OCI-M2 (cell line): ENCODE results near the gene NIPBL.
"Not testable (repeated sequence)": the region's sequence is repeated elsewhere in the genome, so short reads cannot be mapped to it uniquely, and the experiment has no call there.

Source experiments
- DNase-seq: peaks from one replicate; lab custom pipeline; 2025; ENCODE audit not compliant: unreplicated experiment; lab: John Stamatoyannopoulos, UW

NIPBL gene

DNA sequence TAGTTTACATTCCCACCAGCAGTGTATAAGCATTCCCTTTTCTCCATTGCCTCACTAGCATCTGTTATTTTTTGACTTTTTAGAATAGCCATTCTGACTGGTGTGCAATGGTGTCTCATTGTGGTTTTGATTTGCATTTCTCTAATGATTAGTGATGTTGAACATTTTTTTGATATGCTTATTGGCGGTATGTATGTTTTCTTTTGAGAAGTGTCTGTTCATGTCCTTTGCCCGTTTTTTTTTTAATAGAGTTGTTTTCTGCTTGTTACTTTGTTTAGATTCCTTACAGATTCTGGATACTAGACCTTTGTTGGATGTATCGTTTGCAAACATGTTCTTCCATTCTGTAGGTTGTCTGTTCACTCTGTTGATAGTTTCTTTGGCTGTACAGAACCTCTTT lies 25.3 kb downstream of the NIPBL start:
- DNase-seq: no peak

DNA sequence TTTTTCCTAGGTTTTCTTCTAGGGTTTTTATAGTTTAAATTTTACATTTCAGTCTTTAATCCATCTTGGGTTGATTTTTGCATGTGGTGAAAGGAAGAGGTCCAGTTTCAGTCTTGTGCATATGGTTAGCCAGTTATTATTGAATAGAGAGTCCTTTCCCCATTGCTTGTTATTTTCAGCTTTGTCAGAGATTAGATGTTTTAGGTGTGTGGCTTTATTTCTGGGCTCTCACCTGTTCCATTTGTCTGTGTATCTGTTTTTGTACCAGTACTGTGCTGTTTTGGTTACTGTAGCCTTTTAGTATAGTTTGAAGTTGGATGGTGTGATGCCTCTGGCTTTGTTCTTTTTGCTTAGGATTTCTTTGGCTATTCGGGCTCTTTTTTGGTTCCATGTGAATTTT lies 25.8 kb downstream of the NIPBL start:
- no peak for DNase-seq

DNA sequence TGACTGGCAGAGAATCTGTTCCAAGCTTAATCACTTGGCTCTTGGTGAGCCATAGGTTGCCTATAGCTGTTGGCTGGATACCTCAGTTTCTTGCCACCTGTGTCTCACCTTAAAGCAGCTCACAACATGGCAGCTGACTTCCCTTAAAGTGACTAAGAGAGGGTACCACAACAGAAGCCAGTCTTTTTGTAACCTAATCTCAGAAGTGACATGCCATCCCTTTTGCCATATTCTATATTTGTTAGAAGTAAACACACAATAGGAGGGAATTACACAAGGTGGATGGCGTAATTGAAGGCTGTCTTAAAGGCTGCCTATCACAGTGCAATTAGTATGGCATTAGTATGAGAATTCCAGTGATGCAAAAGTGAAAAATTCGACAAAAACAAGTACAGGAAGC lies 28.1 kb downstream of the NIPBL start:
- no peak for DNase-seq

DNA sequence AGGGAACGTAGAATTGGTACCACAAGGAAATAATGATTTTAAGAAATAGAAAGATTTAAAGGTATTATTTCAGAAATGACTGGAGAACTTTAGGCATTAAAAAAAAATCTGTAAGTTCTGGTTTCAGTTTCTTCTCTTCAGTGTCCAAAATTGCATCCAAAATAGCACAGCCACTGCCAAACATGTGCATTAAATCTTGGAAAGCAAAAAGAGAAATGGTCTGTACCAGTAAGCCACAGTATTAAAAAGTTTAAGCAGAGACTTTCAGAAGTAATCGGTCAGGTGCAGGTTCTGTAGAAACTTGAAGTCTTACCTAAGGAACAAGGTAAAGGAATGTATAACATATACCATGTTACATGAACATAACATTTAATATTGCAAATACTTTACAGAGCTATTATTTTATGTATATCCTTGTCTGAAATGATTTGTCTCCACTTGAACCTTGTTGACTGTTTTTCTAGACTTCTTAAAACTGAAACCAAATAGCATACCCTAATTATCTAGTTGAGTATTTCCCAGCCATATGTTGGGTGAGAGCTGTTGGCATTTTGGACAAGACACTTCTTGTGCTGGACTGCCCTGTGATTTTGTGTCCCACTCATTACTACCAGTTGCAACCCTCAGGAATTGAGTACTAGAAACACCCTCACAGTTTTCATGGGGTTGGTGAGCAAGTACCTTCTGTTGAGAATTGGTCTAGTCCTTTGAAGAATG lies 32.1 kb downstream of the NIPBL start:
- DNase-seq: no peak

DNA sequence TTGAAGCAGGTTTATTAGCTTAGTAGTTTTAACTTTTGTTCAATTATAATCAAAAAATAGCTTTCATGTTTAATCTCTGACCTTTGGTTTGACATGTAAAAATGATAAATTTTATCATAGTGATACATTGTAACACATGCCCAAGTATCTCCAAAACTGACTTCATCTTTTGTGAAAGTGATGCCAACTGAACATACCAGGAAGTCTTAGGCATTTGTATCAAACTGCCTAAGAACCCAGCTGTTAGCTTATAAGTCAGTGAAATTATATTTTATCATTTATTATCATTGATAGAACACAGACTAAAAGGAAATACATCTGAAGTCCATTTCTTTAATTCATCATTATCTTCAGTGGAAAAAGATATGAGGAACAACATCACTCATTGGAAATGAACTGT lies 39.1 kb downstream of the NIPBL start:
- no peak for DNase-seq

GRCh38 chr5:36916614-36917013 lies 40.0 kb downstream of the NIPBL start:
- not testable (repeated sequence) for DNase-seq

DNA sequence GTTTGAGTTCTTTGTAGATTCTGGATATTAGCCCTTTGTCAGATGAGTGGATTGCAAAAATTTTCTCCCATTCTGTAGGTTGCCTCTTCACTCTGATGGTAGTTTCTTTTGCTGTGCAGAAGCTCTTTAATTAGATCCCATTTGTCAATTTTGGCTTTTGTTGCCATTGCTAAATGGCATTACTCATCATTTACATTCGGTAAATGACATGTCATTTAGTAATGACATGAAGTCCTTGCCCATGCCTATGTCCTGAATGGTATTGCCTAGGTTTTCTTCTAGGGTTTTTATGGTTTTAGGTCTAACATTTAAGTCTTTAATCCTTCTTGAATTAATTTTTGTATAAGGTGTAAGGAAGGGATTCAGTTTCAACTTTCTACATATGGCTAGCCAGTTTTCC lies 40.8 kb downstream of the NIPBL start:
- DNase-seq: not testable (repeated sequence)

- no peak for DNase-seq
Measured at GRCh38 chr5:36919238-36919637, 42.7 kb downstream of the NIPBL start.

- DNase-seq: no peak
Measured at GRCh38 chr5:36919650-36920049, 43.1 kb downstream of the NIPBL start.

DNA sequence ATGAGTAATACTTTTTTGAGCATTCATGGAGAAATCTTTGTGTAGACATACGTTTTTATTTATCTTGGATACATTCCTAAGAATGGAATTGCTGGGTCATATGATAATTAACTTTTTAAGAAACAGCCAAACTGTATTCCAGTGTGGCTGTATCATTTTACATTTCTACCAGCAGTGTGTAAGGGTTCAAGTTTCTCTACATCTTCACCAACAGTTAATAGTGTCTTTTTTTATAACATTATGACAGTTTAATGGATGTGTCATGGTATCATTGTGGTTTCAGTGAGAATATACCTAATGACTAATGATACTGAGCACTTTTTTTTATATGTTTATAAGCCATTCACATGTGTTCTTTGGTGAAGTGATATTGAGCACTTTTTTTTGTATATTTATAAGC lies 52.4 kb downstream of the NIPBL start:
- DNase-seq: no peak

GRCh38 chr5:36929438-36929837 lies 52.9 kb downstream of the NIPBL start:
- no peak for DNase-seq

GRCh38 chr5:36932056-36932455 lies 55.5 kb downstream of the NIPBL start:
- no peak for DNase-seq

GRCh38 chr5:36932699-36933098 lies 56.1 kb downstream of the NIPBL start:
- no peak for DNase-seq

DNA sequence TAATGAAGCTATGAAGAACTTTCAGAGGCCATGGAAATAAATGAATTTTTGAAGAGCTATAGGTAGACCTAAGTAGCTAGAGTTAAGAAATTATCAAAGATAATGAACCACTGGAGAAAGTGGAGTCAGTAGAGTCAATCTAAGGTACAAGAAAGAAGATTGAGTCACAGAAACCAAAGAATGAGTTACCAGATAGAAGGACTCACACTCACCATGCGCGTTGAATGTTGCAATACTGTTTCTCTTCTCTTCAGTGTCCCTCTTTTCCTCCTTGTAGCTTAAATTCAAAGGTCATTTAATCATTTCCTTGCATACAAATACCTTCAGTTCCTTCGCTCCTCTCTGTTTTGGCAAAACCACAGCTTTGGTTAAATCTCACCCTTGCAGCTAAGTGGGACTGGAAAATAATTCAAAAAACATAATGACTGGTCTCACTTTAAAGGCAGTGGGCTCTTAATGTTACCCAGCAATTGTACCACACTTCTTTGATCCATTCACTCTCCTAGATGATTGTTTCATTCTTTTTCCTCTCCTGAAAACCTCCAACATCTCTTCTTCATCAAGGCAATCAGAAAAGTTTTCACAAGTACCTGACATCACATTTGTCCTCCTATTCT lies 58.3 kb downstream of the NIPBL start:
- no peak for DNase-seq

GRCh38 chr5:36935805-36936204 lies 59.2 kb downstream of the NIPBL start:
- no peak for DNase-seq

DNA sequence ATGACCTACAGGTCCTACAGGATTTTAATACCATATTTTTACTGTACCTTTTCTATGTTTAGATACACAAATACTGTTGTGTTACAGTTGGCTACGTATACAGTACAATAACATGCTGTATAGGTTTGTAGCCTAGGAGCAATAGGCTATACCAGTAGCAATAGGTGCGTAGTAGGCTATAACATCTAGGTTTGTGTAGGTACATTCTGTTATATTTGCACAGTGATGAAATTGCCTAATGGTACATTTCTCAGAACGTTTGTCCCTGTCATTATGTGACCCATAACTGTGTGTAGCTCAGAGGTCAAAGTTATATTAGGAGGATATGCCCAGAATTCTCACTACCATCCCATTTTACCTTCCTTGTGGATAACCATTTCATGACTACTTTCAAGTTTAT lies 59.7 kb downstream of the NIPBL start:
- DNase-seq: no peak

DNA sequence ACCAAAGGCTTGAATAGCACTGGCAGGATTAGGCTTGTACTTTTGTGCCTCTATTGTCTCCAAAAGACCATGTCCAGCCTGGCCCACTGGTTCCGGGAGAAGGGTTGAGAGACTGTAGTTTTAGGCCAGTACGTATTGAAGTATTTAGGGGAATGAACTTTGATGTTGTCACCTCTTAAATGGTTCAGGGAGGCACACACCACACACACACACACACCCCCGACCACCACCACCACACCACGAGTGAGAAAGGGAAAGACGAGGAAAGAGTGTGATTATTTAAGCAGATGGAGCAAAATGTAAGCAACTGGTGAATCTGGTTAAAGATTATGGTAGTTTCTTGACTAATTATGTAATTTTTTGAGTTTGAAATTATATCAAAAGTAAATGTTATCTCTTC lies 61.6 kb downstream of the NIPBL start:
- DNase-seq: no peak

DNA sequence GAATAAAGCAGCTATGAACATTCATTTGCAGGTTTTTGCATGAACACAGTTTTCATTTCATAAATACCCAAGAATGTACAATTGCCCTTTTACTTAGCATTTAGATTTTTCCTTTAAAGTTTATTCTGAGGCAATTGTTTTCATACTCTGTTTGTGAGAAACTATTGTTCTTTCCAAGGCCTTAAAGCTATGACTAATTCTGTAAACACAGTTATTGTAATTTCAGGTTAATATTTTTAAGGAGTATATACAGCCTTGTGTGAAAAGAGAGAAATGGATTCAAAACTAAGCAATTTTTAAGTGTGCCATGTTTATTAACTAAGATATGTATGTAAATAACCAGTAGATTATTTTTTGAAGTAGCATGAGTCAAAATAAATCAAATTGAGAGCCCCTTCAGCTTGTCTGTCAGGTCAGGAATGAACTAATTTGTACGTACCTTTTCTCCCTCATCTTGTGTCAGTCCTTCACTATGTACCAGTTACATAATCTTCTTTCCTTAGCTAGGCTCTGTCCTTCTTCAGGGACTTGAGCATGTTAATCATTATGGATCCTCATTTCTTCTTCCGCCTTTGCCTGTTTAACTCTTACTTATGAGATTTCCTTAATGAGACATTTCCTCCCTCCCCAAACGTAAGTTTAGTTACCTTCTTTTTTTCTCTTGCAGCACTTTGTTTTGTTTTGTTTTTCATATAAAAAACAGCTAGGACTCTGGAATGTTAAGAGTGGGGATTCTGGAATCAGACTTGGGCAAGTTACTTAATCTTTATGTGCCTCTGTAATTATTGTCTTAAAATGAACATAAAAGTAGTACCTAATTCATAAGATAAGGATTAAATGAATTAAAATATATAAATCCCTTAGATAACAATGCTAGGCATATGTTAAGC lies 63.6 kb downstream of the NIPBL start:
- no peak for DNase-seq

GRCh38 chr5:36943584-36943983 lies 67.0 kb downstream of the NIPBL start:
- no peak for DNase-seq

DNA sequence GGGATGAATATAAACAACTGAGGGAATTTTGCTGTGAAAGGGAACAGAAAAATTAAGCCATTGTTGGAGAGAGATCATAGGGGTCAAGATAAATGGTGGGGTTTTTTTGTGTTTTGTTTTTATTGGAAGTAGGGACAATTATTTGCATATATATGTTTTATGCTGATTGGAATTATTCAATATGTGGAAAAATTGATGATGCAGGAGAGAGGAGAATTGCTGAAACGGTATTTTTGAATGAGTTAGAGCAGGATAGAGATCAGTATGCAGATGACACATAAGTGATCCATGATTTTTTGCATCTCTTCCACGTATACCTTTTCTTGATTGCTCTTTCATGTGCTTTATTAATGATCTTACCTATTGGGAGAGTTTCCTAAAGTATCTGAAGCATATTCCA lies 67.5 kb downstream of the NIPBL start:
- no peak for DNase-seq

DNA sequence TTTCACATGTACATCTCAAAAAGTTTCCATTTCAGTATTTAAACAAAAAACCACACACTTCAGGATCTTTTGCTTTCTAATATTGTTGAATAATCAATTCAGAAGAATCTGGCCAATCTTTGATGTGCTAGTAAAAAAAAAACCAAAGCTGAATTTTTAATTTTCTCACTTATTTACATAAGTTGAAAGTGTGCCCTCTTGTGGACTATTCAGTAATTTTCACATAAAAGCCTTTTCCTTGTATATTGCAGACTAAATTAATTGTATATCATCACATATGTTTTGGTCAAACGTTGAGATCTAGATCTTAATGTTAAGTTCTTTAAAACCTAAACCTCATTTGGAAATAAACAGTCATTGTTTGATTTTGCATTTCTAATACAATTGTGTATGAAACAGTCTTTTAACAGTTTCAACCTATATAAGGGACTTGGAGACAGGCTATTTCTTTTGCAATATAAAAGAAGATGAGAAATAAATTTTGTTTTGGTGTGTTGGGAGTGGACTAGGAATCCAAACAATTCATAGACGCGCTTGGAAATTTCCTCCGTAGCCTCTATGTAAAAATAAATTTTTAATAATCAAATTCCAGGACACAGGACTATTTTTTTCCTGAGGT lies 68.1 kb downstream of the NIPBL start:
- no peak for DNase-seq

DNA sequence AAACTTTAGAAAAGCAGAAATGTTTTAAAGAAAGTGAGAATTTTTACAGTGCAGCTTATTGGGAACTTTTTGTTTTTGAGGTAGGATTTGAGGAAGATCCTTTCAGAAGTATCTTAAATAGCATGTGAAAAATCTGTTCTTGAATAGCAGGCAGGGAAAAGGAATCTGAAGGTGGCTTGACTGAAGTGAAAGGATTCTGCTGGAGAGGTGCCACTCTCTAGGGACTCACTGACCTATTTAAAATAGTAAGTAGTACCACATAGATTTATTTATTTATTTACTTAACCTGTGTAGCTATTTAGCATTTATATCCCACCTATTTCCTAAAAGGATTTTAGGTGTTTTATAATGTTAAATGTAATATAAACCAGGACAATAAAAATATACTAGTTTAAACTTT lies 69.1 kb downstream of the NIPBL start:
- DNase-seq: no peak
